ENCODE results near the gene RAB5B.
"Not testable (repeated sequence)": the region's sequence is repeated elsewhere in the genome, so short reads cannot be mapped to it uniquely, and the experiment has no call there.

Gene RAB5B

GRCh38 chr12:56021889-56022497, 48.1 kb downstream of the RAB5B start:
- no peak for DNase-seq

- DNase-seq = no peak
Measured at GRCh38 chr12:56028511-56029165, 54.8 kb downstream of the RAB5B start.

GRCh38 chr12:56029166-56029519, 55.3 kb downstream of the RAB5B start:
- DNase-seq = no peak

GRCh38 chr12:56029666-56030293, 55.9 kb downstream of the RAB5B start:
- peak; percentile 12 for DNase-seq

GRCh38 chr12:56031987-56032386, 58.1 kb downstream of the RAB5B start:
- no peak for DNase-seq

GRCh38 chr12:56034586-56035332, 60.9 kb downstream of the RAB5B start:
- DNase-seq = no peak

GRCh38 chr12:56037161-56037560, 63.3 kb downstream of the RAB5B start:
- no peak for DNase-seq

- no peak for DNase-seq
Measured at GRCh38 chr12:56038022-56038655, 64.3 kb downstream of the RAB5B start.

GRCh38 chr12:56040151-56040550, 66.3 kb downstream of the RAB5B start:
- DNase-seq = no peak

GRCh38 chr12:56040963-56041551, 67.2 kb downstream of the RAB5B start:
- DNase-seq = peak; percentile 13

GRCh38 chr12:56041552-56042429, 67.9 kb downstream of the RAB5B start, which contains the start of gene RPS26:
Gene RPS26 (plus strand): TSS chr12:56041918. CDS start chr12:56042167, 249 bp downstream.
- DNase-seq = peak; percentile 99

- not testable (repeated sequence) for DNase-seq
Measured at GRCh38 chr12:56042430-56042813, 68.5 kb downstream of the RAB5B start.

GRCh38 chr12:56042843-56043242, 69.0 kb downstream of the RAB5B start:
- DNase-seq = no peak

Data from NCI-H2029 (cell line).